Thoracic aorta (tissue), 2 donors: ENCODE measurements around the gene GNB1L. TPM values are rescaled to one million over a fixed set of nuclear protein-coding genes. Genes with fewer than 3 reads are reported as not detected.

ENCODE experiments used
- ATAC-seq: fragments of 150-250 bp; one replicate; pipeline ENCODE4 v1.8.0; 2017; ENCODE audit warnings: low read depth; ENCODE audit not compliant: insufficient number of reproducible peaks, low FRiP score
- DNase-seq: peaks from one replicate; pipeline ENCODE4 v3.0.0-alpha.2; 2020; ENCODE audit warnings: low spot score
- H3K27ac ChIP-seq, 2 donors: fragments of 200-600 bp; sonication (generic); 1 replicate in 1 of 2; 2 replicates in 1 of 2; pipeline ENCODE4 v1.5.1; 2016; ENCODE audit warnings: mild to moderate bottlenecking in 2 of 2, moderate library complexity in 2 of 2
- H3K27me3 ChIP-seq: fragments of 200-600 bp; sonication (generic); replicated peaks from 2 replicates; pipeline ENCODE4 v1.6.0; 2016; ENCODE audit warnings: mild to moderate bottlenecking; ENCODE audit not compliant: insufficient read depth
- H3K36me3 ChIP-seq: fragments of 200-600 bp; sonication (generic); one replicate; pipeline ENCODE4 v1.5.1; 2016
- H3K4me1 ChIP-seq, 2 donors: fragments of 200-600 bp; sonication (generic); 1 replicate in 1 of 2; 2 replicates in 1 of 2; pipeline versions ENCODE4 v1.5.1 to v1.6.0; 2016; ENCODE audit warnings: low read depth in 2 of 2, mild to moderate bottlenecking in 1 of 2; ENCODE audit not compliant: control insufficient read depth in 1 of 2
- H3K4me3 ChIP-seq: fragments of 200-600 bp; sonication (generic); 2 replicates; pipeline ENCODE4 v1.5.1; 2016; ENCODE audit warnings: mild to moderate bottlenecking
- H3K9me3 ChIP-seq: fragments of 200-600 bp; sonication (generic); 2 replicates; pipeline ENCODE4 v1.5.1; 2016
- total RNA-seq, 2 donors: library from RNA; depleted of rRNA; stranded (reverse); fragments of >200 nt; gene quantifications; one replicate each; pipeline versions ENCODE4 v1.1.0 to v1.2.3, GENCODE V29; 2016
- TF ChIP-seq, protein P1 (sequence below): fragments of 200-600 bp; sonication (generic); IDR thresholded peaks from one replicate; pipeline ENCODE4 v1.5.1; 2019; ENCODE audit warnings: antibody characterized with exemption

Gene GNB1L
- total RNA-seq, 2 donors from 2014 or later = 2.3 to 7.7 TPM

DNA sequence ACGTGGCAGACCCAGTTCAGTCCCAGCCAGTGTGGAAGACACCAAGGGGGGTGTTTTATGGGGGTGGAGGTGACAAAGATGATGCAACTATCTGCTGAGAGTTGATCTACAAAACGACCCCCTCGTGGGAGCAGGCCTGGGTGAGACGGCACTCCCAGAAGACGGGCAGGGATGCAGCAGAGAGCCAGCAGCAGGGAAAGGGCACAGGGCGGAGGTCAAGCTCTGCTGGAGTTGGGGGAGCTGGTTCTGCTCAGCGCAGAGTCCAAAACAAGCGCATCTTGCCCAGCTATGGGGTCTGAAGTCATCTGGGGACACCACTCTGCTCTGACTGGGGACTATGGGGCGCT is 3.9 kb downstream of the GNB1L start:
- Histone ChIP-seq H3K4me1 (peaks cover 10 to 23% of the 10 kb centered on the region in 2 donors), H3K36me3 (peaks cover 18% of the 10 kb centered on the region), H3K27ac (no peak overlapping the region), H3K27me3 (no peaks in the 10 kb centered on the region), H3K4me3 (no peak overlapping the region), H3K9me3 (no peaks in the 10 kb centered on the region)
- ATAC-seq (no peak), DNase-seq (no peak)
- TF ChIP-seq, protein P1, sequence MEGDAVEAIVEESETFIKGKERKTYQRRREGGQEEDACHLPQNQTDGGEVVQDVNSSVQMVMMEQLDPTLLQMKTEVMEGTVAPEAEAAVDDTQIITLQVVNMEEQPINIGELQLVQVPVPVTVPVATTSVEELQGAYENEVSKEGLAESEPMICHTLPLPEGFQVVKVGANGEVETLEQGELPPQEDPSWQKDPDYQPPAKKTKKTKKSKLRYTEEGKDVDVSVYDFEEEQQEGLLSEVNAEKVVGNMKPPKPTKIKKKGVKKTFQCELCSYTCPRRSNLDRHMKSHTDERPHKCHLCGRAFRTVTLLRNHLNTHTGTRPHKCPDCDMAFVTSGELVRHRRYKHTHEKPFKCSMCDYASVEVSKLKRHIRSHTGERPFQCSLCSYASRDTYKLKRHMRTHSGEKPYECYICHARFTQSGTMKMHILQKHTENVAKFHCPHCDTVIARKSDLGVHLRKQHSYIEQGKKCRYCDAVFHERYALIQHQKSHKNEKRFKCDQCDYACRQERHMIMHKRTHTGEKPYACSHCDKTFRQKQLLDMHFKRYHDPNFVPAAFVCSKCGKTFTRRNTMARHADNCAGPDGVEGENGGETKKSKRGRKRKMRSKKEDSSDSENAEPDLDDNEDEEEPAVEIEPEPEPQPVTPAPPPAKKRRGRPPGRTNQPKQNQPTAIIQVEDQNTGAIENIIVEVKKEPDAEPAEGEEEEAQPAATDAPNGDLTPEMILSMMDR = no peak

DNA sequence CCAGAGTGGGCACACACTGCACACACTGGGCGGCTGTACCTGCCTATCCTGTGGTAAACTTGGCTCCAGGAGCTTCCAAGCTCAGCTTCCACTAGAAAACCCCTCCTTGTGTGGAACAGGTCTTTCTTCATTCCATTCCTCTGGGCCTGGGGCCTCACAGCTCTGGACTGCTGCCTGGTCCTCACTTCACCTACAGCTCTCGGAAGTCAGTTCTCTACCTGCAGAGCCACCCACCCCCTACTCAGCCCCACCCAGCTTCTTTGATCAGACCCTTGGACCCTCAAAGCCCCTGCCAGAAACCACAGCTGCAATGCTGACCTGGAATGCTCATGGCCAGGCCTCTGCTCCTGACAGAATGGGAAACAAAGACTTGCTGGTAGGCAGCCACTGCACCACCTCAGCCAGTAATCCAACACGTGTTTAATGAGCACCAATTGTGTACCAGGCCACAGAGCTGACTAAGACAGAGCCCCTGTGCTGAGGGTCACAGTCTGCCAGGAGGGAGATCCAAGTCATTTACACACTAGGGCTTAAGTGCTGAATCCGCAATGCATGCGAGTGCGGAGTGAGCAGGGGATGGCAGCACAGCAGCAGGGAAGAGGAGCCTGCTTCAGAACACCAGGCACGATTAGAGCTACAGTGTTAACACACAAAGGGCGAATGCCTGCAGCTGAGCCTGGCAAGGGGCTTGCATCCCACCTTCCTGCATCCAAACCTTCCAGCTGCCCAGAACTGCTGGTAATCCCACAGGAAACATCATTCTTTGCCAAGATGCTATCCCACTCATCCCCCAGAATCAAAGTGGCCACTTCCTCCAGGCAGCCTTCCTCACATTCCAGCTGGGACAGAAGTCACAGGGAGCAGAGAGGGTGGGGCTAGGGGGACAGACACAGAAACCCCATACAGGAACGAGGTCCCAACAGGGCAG is 4.6 kb downstream of the GNB1L start:
- Histone ChIP-seq H3K9me3 (no peaks in the 10 kb centered on the region), H3K4me3 (no peak overlapping the region), H3K36me3 (peaks cover 18% of the 10 kb centered on the region), H3K27ac (no peak overlapping the region), H3K4me1 (peaks cover 7 to 20% of the 10 kb centered on the region in 2 donors), H3K27me3 (no peaks in the 10 kb centered on the region)
- no peak for DNase-seq
- TF ChIP-seq, protein P1 = no peak
- no peak for ATAC-seq

DNA sequence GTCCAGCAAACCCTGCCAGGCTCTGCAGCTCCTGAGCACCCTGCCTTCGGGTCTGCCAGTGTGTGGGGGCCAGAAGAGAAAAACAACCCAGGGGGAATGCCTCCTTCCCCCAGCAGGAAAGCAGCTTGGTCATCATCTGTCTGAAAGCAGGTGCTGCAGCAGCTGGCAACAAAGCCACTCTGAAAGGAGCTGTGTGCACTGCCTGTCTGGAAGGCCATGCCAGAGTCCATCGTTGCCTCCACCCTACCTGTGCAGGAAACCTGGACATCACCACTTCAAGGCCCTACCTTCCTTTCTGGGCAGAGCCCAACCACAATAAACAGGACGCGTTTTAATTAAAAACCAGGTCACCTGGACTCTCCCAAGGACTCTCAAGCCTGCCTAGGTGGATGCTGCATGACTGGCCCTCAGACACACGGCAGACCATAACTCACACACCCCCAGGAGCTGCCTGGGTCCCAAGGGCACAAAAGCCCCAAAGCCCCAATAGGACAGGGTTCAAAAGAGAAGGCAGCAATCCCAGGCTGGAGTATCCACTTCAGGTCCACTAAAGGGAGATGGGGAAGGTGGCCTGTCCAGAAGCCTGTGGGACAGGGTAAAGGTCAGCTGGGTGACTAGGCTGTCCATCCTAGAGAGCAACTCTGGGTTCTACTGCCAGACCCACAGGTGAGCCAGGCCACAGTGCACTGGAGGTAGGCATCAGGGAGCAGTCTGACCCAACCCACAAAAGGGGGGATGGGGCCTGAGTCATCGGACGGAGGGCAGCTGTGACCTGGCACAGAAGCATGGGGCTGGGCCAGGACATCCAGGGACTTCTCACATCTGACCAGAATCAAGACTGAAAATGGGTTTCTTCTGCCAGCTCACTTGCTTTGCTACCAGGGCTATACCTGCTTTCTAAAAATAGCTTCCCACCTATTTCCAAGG is 6.1 kb downstream of the GNB1L start:
- Histone ChIP-seq H3K4me1 (peaks cover 19 to 30% of the 10 kb centered on the region in 2 donors), H3K27ac (no peak overlapping the region)
- no peak for DNase-seq

DNA sequence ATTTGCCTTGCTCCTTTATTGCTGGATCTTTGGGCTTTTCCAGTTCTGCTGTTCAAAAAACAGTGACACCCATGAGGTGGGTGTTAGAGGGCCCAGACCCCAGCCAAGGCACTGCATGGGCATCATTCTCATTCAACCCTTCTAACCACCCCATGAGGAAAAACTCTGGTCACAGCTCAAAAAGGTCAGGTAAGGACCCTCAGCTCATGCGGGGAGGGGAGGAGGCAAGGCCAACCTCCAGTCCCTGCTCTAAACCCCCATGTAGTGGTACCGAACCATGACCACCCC is 7.4 kb downstream of the GNB1L start:
- peaks cover 18% of the 10 kb centered on the region for H3K36me3 ChIP-seq
- TF ChIP-seq, protein P1 = no peak
- ATAC-seq (no peak), DNase-seq (no peak)
- H3K27me3 ChIP-seq = no peaks in the 10 kb centered on the region
- H3K4me3 ChIP-seq = no peak overlapping the region
- H3K27ac ChIP-seq = no peak overlapping the region
- H3K4me1 ChIP-seq = peaks cover 17 to 23% of the 10 kb centered on the region in 2 donors
- H3K9me3 ChIP-seq = no peaks in the 10 kb centered on the region

More for the DNA sequence above, 6.1 kb downstream of the GNB1L start:
- Histone ChIP-seq H3K4me3 (no peak overlapping the region), H3K27me3 (no peaks in the 10 kb centered on the region), H3K36me3 (peaks cover 18% of the 10 kb centered on the region), H3K9me3 (no peaks in the 10 kb centered on the region)
- TF ChIP-seq, protein P1 = no peak
- no peak for ATAC-seq
